Ovary (tissue), 3 donors: ENCODE results near the gene SLC27A2.

ENCODE experiments used
- EP300 ChIP-seq: sonication (generic); formaldehyde crosslinking; IDR thresholded peaks from one replicate; pipeline ENCODE4 v1.6.1; 2017; ENCODE audit warnings: antibody characterized with exemption
- TF ChIP-seq, protein P1 (sequence below), 3 donors: fragments of 450-650 bp in 2 of 3; fragments of 200-600 bp in 1 of 3; IDR thresholded peaks; one replicate each; pipeline versions ENCODE4 v1.5.1 to v1.8.0; 2016 to 2022; ENCODE audit warnings: antibody characterized with exemption in 3 of 3, mild to moderate bottlenecking in 1 of 3
- donor health status: DM: no; HTN: no; CAD: no.

DNA sequence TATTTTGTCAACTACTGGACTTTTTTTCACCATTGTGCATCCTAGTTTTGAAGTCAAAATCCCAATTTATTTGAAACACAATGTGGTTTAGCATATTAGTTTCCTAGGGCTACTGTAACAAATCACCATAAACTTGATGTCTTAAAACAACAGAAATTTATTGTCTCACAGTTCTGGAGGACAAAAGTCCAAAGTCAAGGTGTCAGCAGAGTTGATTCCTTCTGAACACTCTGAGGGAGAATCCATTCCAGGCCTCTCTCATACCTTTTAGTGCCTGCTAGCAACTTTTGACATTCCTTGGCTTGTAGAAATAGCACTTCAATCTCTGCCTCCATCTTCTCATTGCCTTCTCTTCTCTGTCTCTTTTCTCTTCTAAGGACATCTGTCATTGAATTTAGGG lies 14.9 kb upstream of the SLC27A2 start:
- TF ChIP-seq, protein P1, sequence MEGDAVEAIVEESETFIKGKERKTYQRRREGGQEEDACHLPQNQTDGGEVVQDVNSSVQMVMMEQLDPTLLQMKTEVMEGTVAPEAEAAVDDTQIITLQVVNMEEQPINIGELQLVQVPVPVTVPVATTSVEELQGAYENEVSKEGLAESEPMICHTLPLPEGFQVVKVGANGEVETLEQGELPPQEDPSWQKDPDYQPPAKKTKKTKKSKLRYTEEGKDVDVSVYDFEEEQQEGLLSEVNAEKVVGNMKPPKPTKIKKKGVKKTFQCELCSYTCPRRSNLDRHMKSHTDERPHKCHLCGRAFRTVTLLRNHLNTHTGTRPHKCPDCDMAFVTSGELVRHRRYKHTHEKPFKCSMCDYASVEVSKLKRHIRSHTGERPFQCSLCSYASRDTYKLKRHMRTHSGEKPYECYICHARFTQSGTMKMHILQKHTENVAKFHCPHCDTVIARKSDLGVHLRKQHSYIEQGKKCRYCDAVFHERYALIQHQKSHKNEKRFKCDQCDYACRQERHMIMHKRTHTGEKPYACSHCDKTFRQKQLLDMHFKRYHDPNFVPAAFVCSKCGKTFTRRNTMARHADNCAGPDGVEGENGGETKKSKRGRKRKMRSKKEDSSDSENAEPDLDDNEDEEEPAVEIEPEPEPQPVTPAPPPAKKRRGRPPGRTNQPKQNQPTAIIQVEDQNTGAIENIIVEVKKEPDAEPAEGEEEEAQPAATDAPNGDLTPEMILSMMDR (IDR thresholded peaks at IDR 0.05), result no peak
- TF ChIP-seq EP300, result no peak
